K562 treated with DMSO at 1 percent for 24 hours (cell line): ENCODE results near the gene C2orf92. TPM values are rescaled to one million over a fixed set of nuclear protein-coding genes. Genes with fewer than 3 reads are reported as not detected.

ENCODE experiments used
- total RNA-seq: library from RNA; unstranded; fragments of 300-600 nt; gene quantifications from 2 replicates; pipeline ENCODE4 v1.2.3, GENCODE V29; 2022; ENCODE audit warnings: low read depth; ENCODE audit not compliant: insufficient read depth

C2orf92 gene
- 1.9 and 4.4 TPM in 2 replicates for total RNA-seq

DNA sequence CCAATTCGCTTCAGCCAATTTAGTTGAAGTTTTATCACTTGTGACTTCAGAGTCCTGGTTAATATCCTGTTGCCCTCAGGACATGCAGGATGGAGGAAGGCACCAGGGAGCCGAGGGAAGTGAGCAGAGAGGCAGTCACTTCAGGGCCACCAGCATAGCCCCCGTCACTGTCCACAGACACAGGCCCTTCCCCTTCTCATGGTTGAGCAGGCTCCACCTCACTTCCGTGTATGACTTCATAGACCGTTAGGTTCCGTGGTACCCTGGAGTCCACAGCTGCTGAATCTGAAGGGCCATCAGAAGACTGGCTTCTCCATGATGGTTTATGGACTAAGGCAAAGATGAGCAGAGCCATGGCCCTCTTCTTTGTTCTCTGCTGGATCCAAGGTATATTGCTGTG, at the start of gene C2orf92:
TSS of gene C2orf92 (plus strand) at position 266 of the 400 bp plus-strand sequence. CDS start at position 342, 76 bp downstream.

DNA sequence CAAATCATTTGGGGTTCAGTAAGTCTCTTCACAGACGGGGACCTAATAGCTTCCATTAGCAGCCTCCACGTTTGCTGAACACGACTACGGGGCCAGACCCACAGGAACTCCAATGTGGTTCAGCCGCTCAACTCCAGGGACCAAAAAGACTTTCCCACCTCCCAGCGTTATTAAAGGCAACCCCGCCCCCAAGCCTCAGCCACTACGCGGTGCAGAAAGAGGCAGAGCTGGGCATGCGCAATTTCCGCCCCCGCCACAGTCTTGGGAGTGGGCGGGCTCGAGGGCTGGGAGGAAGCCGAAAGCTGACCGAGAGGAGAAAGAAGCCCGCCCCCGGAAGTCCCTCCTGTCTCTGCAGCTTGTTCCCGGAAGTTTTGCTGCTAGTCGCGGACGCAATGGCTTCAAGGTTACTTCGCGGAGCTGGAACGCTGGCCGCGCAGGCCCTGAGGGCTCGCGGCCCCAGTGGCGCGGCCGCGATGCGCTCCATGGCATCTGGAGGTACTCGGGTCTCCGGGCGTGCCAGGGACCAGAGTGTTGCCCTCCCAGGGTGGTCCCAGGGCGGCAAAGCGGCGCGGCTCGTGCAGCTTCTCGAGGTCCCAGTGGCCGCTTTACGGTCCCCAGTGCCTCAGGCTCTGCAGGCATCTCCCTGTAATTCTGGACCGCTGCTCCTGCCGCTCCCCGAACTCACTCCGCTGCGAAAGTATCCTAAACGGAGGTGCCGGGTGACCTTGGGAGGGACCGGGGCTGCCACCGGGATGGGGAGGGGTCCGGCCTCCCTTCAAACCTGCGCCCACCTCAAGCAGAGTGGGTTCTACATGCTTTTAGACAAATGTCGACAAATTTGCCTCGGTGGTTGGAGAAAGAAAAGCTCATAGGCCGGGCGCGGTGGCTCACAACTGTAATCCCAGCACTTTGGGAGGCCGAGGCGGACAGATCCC, 23.6 kb upstream of the C2orf92 start, which contains the start of gene COX5B:
TSS of gene COX5B (plus strand) at position 368 of the 935 bp plus-strand sequence. CDS start at position 393, 25 bp downstream.

GRCh38 chr2:97663962-97664635, 5.4 kb upstream of the C2orf92 start, which contains the start of gene ACTR1B:
Gene ACTR1B (minus strand): TSS chr2:97664044. CDS start chr2:97663890, 154 bp downstream.

GRCh38 chr2:97713296-97714083, 44.0 kb downstream of the C2orf92 start, which contains the start of gene ZAP70:
Gene ZAP70 (plus strand): TSS chr2:97713576. CDS start chr2:97724037, 10,461 bp downstream.

Other genes with a start within 250 kb of the C2orf92 start
- gene ANKRD36B, start 79.8 kb upstream of the C2orf92 start, total RNA-seq, result 2.2 and 4.1 TPM in 2 replicates
- gene COX5B, start 23.7 kb upstream of the C2orf92 start, total RNA-seq, result 367 and 388 TPM in 2 replicates
- gene ACTR1B, start 5.7 kb upstream of the C2orf92 start, total RNA-seq, result 88.8 and 109 TPM in 2 replicates
- 0.54 and 1.3 TPM in 2 replicates for gene ZAP70, start 43.9 kb downstream of the C2orf92 start, total RNA-seq